HG02759 (cell line): ENCODE results near the gene ZCWPW1.

Source experiments
- ATAC-seq: cut with Tn5 transposase; IDR thresholded peaks from one replicate; pipeline ENCODE4 v1.9.1; 2021; ENCODE audit warnings: mild to moderate bottlenecking, moderate library complexity; ENCODE audit not compliant: unreplicated experiment

ZCWPW1 gene

GRCh38 chr7:100432621-100433275, 4.2 kb upstream of the ZCWPW1 start:
- ATAC-seq = no peak

GRCh38 chr7:100432053-100432452, 3.5 kb upstream of the ZCWPW1 start:
- no peak for ATAC-seq

- ATAC-seq = no peak
Observed at GRCh38 chr7:100431286-100431735, 2.8 kb upstream of the ZCWPW1 start.

- ATAC-seq = no peak
Observed at GRCh38 chr7:100430493-100431285, 2.2 kb upstream of the ZCWPW1 start.

- peak; percentile 45 for ATAC-seq
Observed at GRCh38 chr7:100429637-100430492, 1.4 kb upstream of the ZCWPW1 start, which contains the start of gene MEPCE. MEPCE (plus strand) TSS chr7:100429831; CDS start chr7:100430019, 188 bp downstream.

GRCh38 chr7:100428967-100429636, 599 bp upstream of the ZCWPW1 start:
- peak; percentile 49 for ATAC-seq

GRCh38 chr7:100427762-100428198, 723 bp downstream of the ZCWPW1 start:
- no peak for ATAC-seq

GRCh38 chr7:100426516-100426915, 2.0 kb downstream of the ZCWPW1 start:
- ATAC-seq = no peak

GRCh38 chr7:100425347-100425746, 3.2 kb downstream of the ZCWPW1 start:
- no peak for ATAC-seq

- no peak for ATAC-seq
Observed at GRCh38 chr7:100423315-100423714, 5.2 kb downstream of the ZCWPW1 start.

- no peak for ATAC-seq
Observed at GRCh38 chr7:100419660-100420226, 8.8 kb downstream of the ZCWPW1 start.

- ATAC-seq = no peak
Observed at GRCh38 chr7:100418930-100419659, 9.4 kb downstream of the ZCWPW1 start.

- ATAC-seq = no peak
Observed at GRCh38 chr7:100415448-100415847, 13.1 kb downstream of the ZCWPW1 start.

- no peak for ATAC-seq
Observed at GRCh38 chr7:100413889-100414288, 14.6 kb downstream of the ZCWPW1 start.

GRCh38 chr7:100413346-100413745, 15.2 kb downstream of the ZCWPW1 start:
- ATAC-seq = no peak

GRCh38 chr7:100411101-100411500, 17.4 kb downstream of the ZCWPW1 start:
- ATAC-seq = no peak

- ATAC-seq = peak; percentile 57
Observed at GRCh38 chr7:100407285-100408180, 21.0 kb downstream of the ZCWPW1 start.

- no peak for ATAC-seq
Observed at GRCh38 chr7:100406767-100407166, 21.7 kb downstream of the ZCWPW1 start.

GRCh38 chr7:100402241-100402640, 26.3 kb downstream of the ZCWPW1 start:
- ATAC-seq = no peak
